Right lobe of liver (tissue), 6 donors: ENCODE measurements around the gene FYB1. TPM values are rescaled to one million over a fixed set of nuclear protein-coding genes. Genes with fewer than 3 reads are reported as not detected.

Source experiments
- ATAC-seq, 4 donors: fragments of 200-7000 bp; cut with Tn5 transposase; one replicate each; pipeline ENCODE4 v1.9.1; 2020; ENCODE audit warnings: mild to moderate bottlenecking in 4 of 4, moderate library complexity in 4 of 4
- DNase-seq, 3 donors: peaks; one replicate each; pipeline ENCODE4 v3.0.0-alpha.2; 2020
- H3K27ac ChIP-seq, 3 donors: fragments of 200-600 bp; one replicate each; pipeline ENCODE4 v1.8.0; 2022
- H3K27me3 ChIP-seq, 2 donors: fragments of 200-600 bp; one replicate each; pipeline ENCODE4 v1.8.0; 2022
- H3K36me3 ChIP-seq, 4 donors: fragments of 200-600 bp; sonication (generic) in 1 of 4; one replicate each; pipeline versions ENCODE4 v1.5.1 to v1.8.0; 2017 to 2022; ENCODE audit warnings: control low read depth in 1 of 4
- H3K4me1 ChIP-seq, 4 donors: fragments of 200-600 bp; sonication (generic) in 1 of 4; one replicate each; pipeline versions ENCODE4 v1.5.1 to v1.8.0; 2017 to 2022; ENCODE audit warnings: control low read depth in 1 of 4
- H3K4me3 ChIP-seq, 3 donors: fragments of 200-600 bp; one replicate each; pipeline ENCODE4 v1.8.0; 2022
- H3K9me3 ChIP-seq, 4 donors: fragments of 200-600 bp; sonication (generic) in 1 of 4; one replicate each; pipeline versions ENCODE4 v1.5.1 to v1.8.0; 2017 to 2022; ENCODE audit warnings: control low read depth in 1 of 4
- CTCF ChIP-seq, 4 donors: fragments of 200-600 bp in 3 of 4; fragments of 450-650 bp in 1 of 4; IDR thresholded peaks; one replicate each; pipeline versions ENCODE4 v1.5.1 to v1.8.0; 2016 to 2022; ENCODE audit warnings: antibody characterized with exemption in 4 of 4, mild to moderate bottlenecking in 2 of 4
- POLR2A ChIP-seq: fragments of 450-650 bp; IDR thresholded peaks from one replicate; pipeline ENCODE4 v1.6.1; 2017; ENCODE audit warnings: antibody characterized with exemption, mild to moderate bottlenecking
- WGBS: methylation state at CpG from one replicate; pipeline ENCODE4 v1.1.6; 2018; ENCODE audit warnings: low coverage, low lambda C conversion rate; ENCODE audit not compliant: insufficient coverage; ENCODE audit errors: missing lambda C conversion rate; 5-methylcytosine and 5-hydroxymethylcytosine counted together
- intact Hi-C, 2 donors: fragments of 100-400 bp; cut with DNase I; formaldehyde crosslinking; loops; one replicate each; pipeline versions ENCODE4 v1.11.2 to v1.14.1; 2022
- total RNA-seq, 6 experiments: library from RNA; depleted of rRNA in 2 of 6; stranded (reverse); fragments of >200 nt in 2 of 6; fragmentation: NEBNext Ultra II Directional in 3 of 6; extraction: Animal tissue kit (Norgen Biotek cat#: 25700) in 3 of 6; gene quantifications; one replicate each; pipeline versions ENCODE4 v1.1.0 to v1.2.4, GENCODE V29; 2016 to 2023
- donor health status: DM: no; HTN: yes; CAD: no.
- donor health status: DM: no; HTN: no; CAD: no.
- donor health status: DM: no; HTN: no; CAD: no.
- donor health status: DM: no; HTN: yes; CAD: no.
- donor health status: DM: no; HTN: yes; CAD: no.

FYB1 gene
- total RNA-seq, 6 experiments from 2014 or later = 3.7 to 15.3 (median 9.1) TPM

- intact Hi-C loops = no loop called here
- no peaks in the 10 kb centered on the region for H3K9me3 ChIP-seq
- WGBS = 47% methylated on average over 7 of the region's 7 CpGs
- no peak overlapping the region for H3K4me3 ChIP-seq
- H3K4me1 ChIP-seq = no peaks in the 10 kb centered on the region
- TF ChIP-seq POLR2A = no peak
- no peak for TF ChIP-seq CTCF (IDR thresholded peaks at IDR 0.05)
- no peaks in the 10 kb centered on the region for H3K36me3 ChIP-seq
- ATAC-seq (no peak), DNase-seq (no peak)
- H3K27me3 ChIP-seq = no peaks in the 10 kb centered on the region
- no peak overlapping the region for H3K27ac ChIP-seq
Observed at GRCh38 chr5:39091940-39092580, 127.3 kb downstream of the FYB1 start.

GRCh38 chr5:39083968-39084367, 135.4 kb downstream of the FYB1 start:
- ATAC-seq (no peak), DNase-seq (no peak)
- Histone ChIP-seq H3K4me3 (no peak overlapping the region), H3K27me3 (no peaks in the 10 kb centered on the region), H3K27ac (no peak overlapping the region), H3K4me1 (peaks cover 0 to 3% (median 0%) of the 10 kb centered on the region in 4 donors), H3K9me3 (no peaks in the 10 kb centered on the region), H3K36me3 (no peaks in the 10 kb centered on the region)
- intact Hi-C loops = no loop called here
- 92% methylated on average over 1 of the region's 1 CpG for WGBS
- no peak for TF ChIP-seq POLR2A
- no peak for TF ChIP-seq CTCF (IDR thresholded peaks at IDR 0.05)

- ATAC-seq (no peak), DNase-seq (no peak)
- TF ChIP-seq CTCF (IDR thresholded peaks at IDR 0.05) = no peak
- TF ChIP-seq POLR2A = no peak
- H3K27ac ChIP-seq = no peak overlapping the region
- no peak overlapping the region for H3K4me3 ChIP-seq
- H3K9me3 ChIP-seq = no peaks in the 10 kb centered on the region
- peaks cover 0 to 3% (median 0%) of the 10 kb centered on the region in 4 donors for H3K4me1 ChIP-seq
- WGBS = 78% methylated on average over 3 of the region's 3 CpGs
- no peaks in the 10 kb centered on the region for H3K36me3 ChIP-seq
- no peaks in the 10 kb centered on the region for H3K27me3 ChIP-seq
- intact Hi-C loops = no loop called here
Observed at GRCh38 chr5:39082995-39083394, 136.4 kb downstream of the FYB1 start.

- DNase-seq (peak in 2 of 3 donors; percentile 41 to 67), ATAC-seq (peak; percentile 97 to 99 (median 98))
- intact Hi-C loops = no loop called here
- TF ChIP-seq CTCF (IDR thresholded peaks at IDR 0.05) = peak; percentile 85 to 92 (median 89)
- no peak for TF ChIP-seq POLR2A
- Histone ChIP-seq H3K27ac (no peak overlapping the region), H3K9me3 (no peaks in the 10 kb centered on the region), H3K36me3 (no peaks in the 10 kb centered on the region), H3K4me1 (peaks cover 0 to 4% (median 0%) of the 10 kb centered on the region in 4 donors), H3K27me3 (no peaks in the 10 kb centered on the region), H3K4me3 (no peak overlapping the region)
- 2% methylated on average over 3 of the region's 3 CpGs for WGBS
Observed at GRCh38 chr5:39080597-39081204, 138.7 kb downstream of the FYB1 start.
